ENCODE results near the gene CACNB2.

GRCh38 chr10:18293536-18294510, 153.6 kb downstream of the CACNB2 start:
- TF ChIP-seq CEBPB (IDR thresholded peaks at IDR 0.05) (no peak), CTCF (IDR thresholded peaks at IDR 0.05) (no peak), RAD21 (conservative IDR thresholded peaks at IDR 0.05 in 1 of 2, IDR thresholded peaks at IDR 0.05 in 1 of 2) (no peak), GATA3 (IDR thresholded peaks at IDR 0.05; ENCODE audit: borderline replicate concordance) (no peak), MAX (IDR thresholded peaks at IDR 0.05) (no peak), POLR2A (IDR thresholded peaks at IDR 0.05; ENCODE audit: low read length) (no peak), PHF8 (IDR thresholded peaks at IDR 0.05; ENCODE audit: borderline replicate concordance, low read depth) (no peak), ZSCAN20 (CRISPR knock-in tag; IDR thresholded peaks at IDR 0.05) (no peak)

Measured in A549 (cell line).